Ishikawa (cell line): ENCODE measurements around the gene CYP2U1.

Experiments
- CEBPB ChIP-seq: IDR thresholded peaks from 2 replicates; pipeline ENCODE4 v1.6.1; 2012
- CREB1 ChIP-seq: IDR thresholded peaks from 2 replicates; pipeline ENCODE4 v1.6.1; 2012; ENCODE audit warnings: low read depth
- EGR1 ChIP-seq: IDR thresholded peaks from 2 replicates; pipeline ENCODE4 v1.6.1; 2012
- EP300 ChIP-seq: IDR thresholded peaks from 2 replicates; pipeline ENCODE4 v1.6.1; 2012; ENCODE audit warnings: borderline replicate concordance
- FOXM1 ChIP-seq: IDR thresholded peaks from 2 replicates; pipeline ENCODE4 v1.6.1; 2012; ENCODE audit warnings: low read depth, borderline replicate concordance
- NFIC ChIP-seq: IDR thresholded peaks from 2 replicates; pipeline ENCODE4 v1.6.1; 2012
- RAD21 ChIP-seq: IDR thresholded peaks from 2 replicates; pipeline ENCODE4 v1.6.1; 2012; ENCODE audit warnings: low read depth
- TAF1 ChIP-seq: IDR thresholded peaks from 2 replicates; pipeline ENCODE4 v1.6.1; 2012; ENCODE audit warnings: low read depth, mild to moderate bottlenecking
- TCF12 ChIP-seq: IDR thresholded peaks from 2 replicates; pipeline ENCODE4 v1.6.1; 2012; ENCODE audit warnings: low read depth
- TEAD4 ChIP-seq: IDR thresholded peaks from 2 replicates; pipeline ENCODE4 v1.6.1; 2012
- YY1 ChIP-seq: IDR thresholded peaks from 2 replicates; pipeline ENCODE4 v1.6.1; 2012; ENCODE audit warnings: low read depth
- ZBTB7A ChIP-seq: IDR thresholded peaks from 2 replicates; pipeline ENCODE4 v1.6.1; 2012; ENCODE audit warnings: low read depth
- TF ChIP-seq, protein P1 (sequence below): IDR thresholded peaks from 2 replicates; pipeline ENCODE4 v1.6.1; 2012
- TF ChIP-seq, protein P2 (sequence below): IDR thresholded peaks from 2 replicates; pipeline ENCODE4 v1.6.1; 2012; ENCODE audit warnings: low read depth, mild to moderate bottlenecking
- TF ChIP-seq, protein P3 (sequence below): IDR thresholded peaks from 2 replicates; pipeline ENCODE4 v1.6.1; 2012

The CYP2U1 gene

DNA sequence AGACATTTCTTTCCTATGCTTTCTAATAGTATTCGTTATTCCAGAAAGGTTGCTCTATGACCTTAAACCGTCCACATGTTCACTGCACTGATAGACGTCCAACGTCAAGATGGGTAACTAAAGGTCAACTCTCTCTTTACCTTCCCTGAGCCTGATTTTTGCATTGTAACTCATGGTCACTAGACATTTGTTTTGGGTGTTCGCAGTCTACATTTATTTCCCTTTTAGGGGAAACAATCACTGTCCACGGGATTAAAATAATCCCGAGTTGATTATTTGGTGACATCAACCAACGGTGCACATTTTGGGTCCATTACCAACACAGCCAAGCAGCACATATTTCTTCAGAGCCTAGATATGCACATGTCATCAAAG lies 57.8 kb downstream of the CYP2U1 start:
- TF ChIP-seq, protein P1, sequence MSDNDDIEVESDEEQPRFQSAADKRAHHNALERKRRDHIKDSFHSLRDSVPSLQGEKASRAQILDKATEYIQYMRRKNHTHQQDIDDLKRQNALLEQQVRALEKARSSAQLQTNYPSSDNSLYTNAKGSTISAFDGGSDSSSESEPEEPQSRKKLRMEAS, result no peak
- TF ChIP-seq CREB1 (no peak), FOXM1 (no peak), TAF1 (no peak), TCF12 (no peak)
- TF ChIP-seq, protein P2, sequence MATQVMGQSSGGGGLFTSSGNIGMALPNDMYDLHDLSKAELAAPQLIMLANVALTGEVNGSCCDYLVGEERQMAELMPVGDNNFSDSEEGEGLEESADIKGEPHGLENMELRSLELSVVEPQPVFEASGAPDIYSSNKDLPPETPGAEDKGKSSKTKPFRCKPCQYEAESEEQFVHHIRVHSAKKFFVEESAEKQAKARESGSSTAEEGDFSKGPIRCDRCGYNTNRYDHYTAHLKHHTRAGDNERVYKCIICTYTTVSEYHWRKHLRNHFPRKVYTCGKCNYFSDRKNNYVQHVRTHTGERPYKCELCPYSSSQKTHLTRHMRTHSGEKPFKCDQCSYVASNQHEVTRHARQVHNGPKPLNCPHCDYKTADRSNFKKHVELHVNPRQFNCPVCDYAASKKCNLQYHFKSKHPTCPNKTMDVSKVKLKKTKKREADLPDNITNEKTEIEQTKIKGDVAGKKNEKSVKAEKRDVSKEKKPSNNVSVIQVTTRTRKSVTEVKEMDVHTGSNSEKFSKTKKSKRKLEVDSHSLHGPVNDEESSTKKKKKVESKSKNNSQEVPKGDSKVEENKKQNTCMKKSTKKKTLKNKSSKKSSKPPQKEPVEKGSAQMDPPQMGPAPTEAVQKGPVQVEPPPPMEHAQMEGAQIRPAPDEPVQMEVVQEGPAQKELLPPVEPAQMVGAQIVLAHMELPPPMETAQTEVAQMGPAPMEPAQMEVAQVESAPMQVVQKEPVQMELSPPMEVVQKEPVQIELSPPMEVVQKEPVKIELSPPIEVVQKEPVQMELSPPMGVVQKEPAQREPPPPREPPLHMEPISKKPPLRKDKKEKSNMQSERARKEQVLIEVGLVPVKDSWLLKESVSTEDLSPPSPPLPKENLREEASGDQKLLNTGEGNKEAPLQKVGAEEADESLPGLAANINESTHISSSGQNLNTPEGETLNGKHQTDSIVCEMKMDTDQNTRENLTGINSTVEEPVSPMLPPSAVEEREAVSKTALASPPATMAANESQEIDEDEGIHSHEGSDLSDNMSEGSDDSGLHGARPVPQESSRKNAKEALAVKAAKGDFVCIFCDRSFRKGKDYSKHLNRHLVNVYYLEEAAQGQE, result no peak

DNA sequence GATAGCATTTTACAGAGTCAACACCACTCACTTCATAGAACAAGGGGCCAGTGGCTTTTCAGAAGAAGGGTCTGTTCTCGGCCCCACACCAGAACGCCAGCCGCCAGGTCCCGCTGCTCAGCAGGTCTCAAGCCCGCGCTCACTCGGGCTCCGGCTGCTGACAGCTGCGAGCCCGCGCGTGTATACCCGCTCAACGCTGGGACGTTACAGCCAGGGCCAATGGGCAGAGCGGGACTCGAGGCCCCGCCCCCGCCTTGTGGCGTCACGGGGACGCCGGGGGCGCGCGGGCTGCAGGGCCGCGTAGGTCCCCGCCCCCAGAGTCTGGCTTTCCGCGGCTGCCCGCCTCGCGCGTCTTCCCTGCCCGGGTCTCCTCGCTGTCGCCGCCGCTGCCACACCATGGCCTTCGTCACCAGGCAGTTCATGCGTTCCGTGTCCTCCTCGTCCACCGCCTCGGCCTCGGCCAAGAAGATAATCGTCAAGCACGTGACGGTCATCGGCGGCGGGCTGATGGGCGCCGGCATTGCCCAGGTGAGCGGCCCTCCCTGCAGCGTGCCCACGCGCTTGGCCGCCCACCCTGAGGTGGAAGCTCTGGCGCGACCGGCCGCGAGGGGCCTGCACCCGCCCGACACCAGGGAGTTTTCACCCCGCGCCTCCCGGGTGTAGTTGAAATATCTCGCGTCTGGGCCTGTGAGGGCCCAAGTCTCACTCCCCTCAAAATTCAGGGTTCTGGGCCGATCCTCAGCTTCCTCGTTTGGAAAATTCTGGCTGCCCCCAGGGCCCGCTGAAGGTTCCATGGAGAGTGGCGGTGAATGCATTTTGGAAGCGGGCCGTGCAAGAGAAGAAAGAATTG lies 58.4 kb downstream of the CYP2U1 start, which contains the start of gene HADH:
TSS of gene HADH (plus strand) at position 353 of the 850 bp plus-strand sequence. CDS start at position 397, 44 bp downstream.
- TF ChIP-seq ZBTB7A (no peak), EGR1 (peak; percentile 33), YY1 (peak; percentile 39; the same call in 1 of the 2 replicates), CREB1 (peak; percentile 83), TAF1 (peak; percentile 75), NFIC (no peak; the same call in 1 of the 2 replicates), FOXM1 (no peak), TEAD4 (no peak)
- TF ChIP-seq, protein P1, result peak; percentile 96
- TF ChIP-seq, protein P3, sequence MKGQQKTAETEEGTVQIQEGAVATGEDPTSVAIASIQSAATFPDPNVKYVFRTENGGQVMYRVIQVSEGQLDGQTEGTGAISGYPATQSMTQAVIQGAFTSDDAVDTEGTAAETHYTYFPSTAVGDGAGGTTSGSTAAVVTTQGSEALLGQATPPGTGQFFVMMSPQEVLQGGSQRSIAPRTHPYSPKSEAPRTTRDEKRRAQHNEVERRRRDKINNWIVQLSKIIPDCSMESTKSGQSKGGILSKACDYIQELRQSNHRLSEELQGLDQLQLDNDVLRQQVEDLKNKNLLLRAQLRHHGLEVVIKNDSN, result peak; percentile 61

DNA sequence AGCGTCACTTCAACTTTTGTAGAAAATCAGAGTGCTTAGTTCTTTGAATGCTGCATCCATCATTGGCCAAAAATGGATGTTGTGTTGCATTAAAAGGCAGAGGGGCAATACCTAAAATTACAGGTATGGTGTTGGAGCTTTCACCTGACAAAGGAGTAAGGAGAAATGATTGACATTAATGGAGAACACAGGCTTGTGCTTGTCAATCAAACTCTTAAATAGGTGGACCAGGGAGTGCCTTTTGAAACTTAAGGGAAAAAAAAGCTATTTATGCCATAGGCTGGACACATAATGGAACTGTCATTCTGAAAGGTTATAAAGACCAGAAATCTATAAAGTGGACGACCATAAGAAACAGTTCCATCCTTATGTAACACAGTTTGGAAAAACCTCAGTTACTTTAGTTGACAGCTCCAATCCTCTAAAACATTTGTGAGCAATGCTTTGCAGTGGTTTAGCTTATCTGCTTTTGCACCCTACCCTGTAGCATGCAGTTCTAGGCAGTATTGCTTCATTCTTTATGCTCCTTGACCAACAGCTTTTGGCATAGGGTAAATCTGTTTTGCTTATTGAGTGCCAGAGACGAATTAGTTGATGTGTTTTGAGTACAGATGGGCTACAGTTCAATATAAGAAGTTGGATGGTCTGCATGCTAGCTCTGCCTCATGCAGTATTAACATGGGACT lies 60.7 kb downstream of the CYP2U1 start:
- TF ChIP-seq ZBTB7A, result no peak
- TF ChIP-seq CEBPB, result no peak
- no peak for TF ChIP-seq YY1
- no peak for TF ChIP-seq CREB1
- TF ChIP-seq, protein P3, result no peak
- TF ChIP-seq, protein P1, result no peak
- TF ChIP-seq TEAD4, result no peak
- TF ChIP-seq EP300, result no peak

DNA sequence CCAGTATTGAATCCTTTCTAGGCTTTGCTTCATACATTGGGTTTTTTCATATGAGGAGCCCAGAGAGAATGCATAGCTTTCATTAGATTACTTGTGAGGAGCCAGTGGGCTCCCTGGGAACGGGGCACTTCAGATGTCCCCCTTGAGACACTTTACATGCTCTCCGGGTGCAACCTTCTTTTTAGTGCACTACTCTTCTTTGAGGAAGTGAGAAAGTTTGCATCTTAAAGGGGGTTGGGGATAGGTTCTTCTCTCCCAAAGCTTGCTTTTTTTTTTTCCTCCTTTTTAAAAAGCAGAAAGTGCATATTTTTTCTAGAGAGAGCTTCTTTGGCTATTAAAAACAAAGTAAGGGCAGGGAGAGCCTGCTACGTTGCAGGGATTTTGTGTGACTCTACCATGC lies 62.6 kb downstream of the CYP2U1 start:
- TF ChIP-seq, protein P3, result no peak
- TF ChIP-seq EGR1, result no peak
- TF ChIP-seq CEBPB, result no peak
- no peak for TF ChIP-seq NFIC
- TF ChIP-seq, protein P1, result no peak
- no peak for TF ChIP-seq YY1
- no peak for TF ChIP-seq TEAD4
- no peak for TF ChIP-seq RAD21
- no peak for TF ChIP-seq TCF12
- TF ChIP-seq, protein P2, result no peak
- TF ChIP-seq EP300, result no peak
- TF ChIP-seq FOXM1, result no peak
- no peak for TF ChIP-seq CREB1
- no peak for TF ChIP-seq ZBTB7A
- TF ChIP-seq TAF1, result no peak

DNA sequence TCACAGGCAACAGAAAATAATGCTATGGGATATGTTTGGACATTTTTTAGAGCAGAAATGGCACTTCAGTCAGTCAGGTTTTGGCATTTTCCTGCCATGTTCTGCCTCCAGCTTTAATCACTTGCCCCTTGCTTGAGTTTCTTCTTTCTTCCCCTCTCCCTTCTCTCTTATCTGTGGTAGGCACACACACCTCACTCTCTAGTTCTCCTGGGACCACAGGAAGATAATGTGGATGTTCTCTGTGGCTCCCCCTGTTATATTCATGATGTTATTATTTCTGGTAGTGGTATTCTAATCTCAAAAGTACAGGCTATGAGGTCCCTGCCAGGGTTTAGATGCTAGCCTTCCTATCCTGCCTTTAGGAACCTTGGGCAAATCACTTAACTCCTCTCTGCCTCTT lies 63.5 kb downstream of the CYP2U1 start:
- no peak for TF ChIP-seq YY1
- no peak for TF ChIP-seq ZBTB7A
- TF ChIP-seq EP300, result no peak
- no peak for TF ChIP-seq TCF12
- no peak for TF ChIP-seq FOXM1
- no peak for TF ChIP-seq RAD21
- TF ChIP-seq TEAD4, result no peak
- TF ChIP-seq, protein P2, result no peak
- TF ChIP-seq, protein P1, result no peak
- no peak for TF ChIP-seq NFIC
- TF ChIP-seq CREB1, result no peak
- TF ChIP-seq CEBPB, result no peak
- TF ChIP-seq EGR1, result no peak
- TF ChIP-seq, protein P3, result no peak
- no peak for TF ChIP-seq TAF1
